ENCODE measurements around the gene SERINC5.
"Not testable (repeated sequence)": the region's sequence is repeated elsewhere in the genome, so short reads cannot be mapped to it uniquely, and the experiment has no call there.

SERINC5 gene

GRCh38 chr5:80141147-80141671 lies 114.6 kb downstream of the SERINC5 start:
- Histone ChIP-seq H3K9ac (no peak overlapping the region), H3K36me3 (ENCODE audit: insufficient read depth) (no peaks in the 10 kb centered on the region), H3K4me1 (ENCODE audit: low read depth, poor library complexity, severe bottlenecking) (no peaks in the 10 kb centered on the region), H3K79me2 (ENCODE audit: insufficient read depth, low read depth) (no peaks in the 10 kb centered on the region), H3K4me3 (IDR thresholded peaks at IDR 0.05; ENCODE audit: insufficient read depth, low read depth, low read length) (no peak overlapping the region), H3K27me3 (ENCODE audit: insufficient read depth, low read depth) (no peaks in the 10 kb centered on the region), H3K4me2 (no peak overlapping the region), H2AFZ (ENCODE audit: low read depth) (no peak overlapping the region), H4K20me1 (ENCODE audit: insufficient read depth) (no peaks in the 10 kb centered on the region), H3K27ac (no peak overlapping the region)
- no peak for TF ChIP-seq CTCF (conservative IDR thresholded peaks at IDR 0.05; ENCODE audit: low read depth, low read length)

GRCh38 chr5:80140496-80140895 lies 115.4 kb downstream of the SERINC5 start:
- Histone ChIP-seq H2AFZ (ENCODE audit: low read depth) (no peak overlapping the region), H3K4me1 (ENCODE audit: low read depth, poor library complexity, severe bottlenecking) (no peaks in the 10 kb centered on the region), H4K20me1 (ENCODE audit: insufficient read depth) (no peaks in the 10 kb centered on the region), H3K79me2 (ENCODE audit: insufficient read depth, low read depth) (no peaks in the 10 kb centered on the region), H3K4me2 (no peak overlapping the region), H3K36me3 (ENCODE audit: insufficient read depth) (no peaks in the 10 kb centered on the region), H3K9ac (no peak overlapping the region), H3K4me3 (IDR thresholded peaks at IDR 0.05; ENCODE audit: insufficient read depth, low read depth, low read length) (no peak overlapping the region), H3K27me3 (ENCODE audit: insufficient read depth, low read depth) (no peaks in the 10 kb centered on the region), H3K27ac (no peak overlapping the region)
- TF ChIP-seq CTCF (conservative IDR thresholded peaks at IDR 0.05; ENCODE audit: low read depth, low read length) = no peak

- no peaks in the 10 kb centered on the region for H3K4me1 ChIP-seq (ENCODE audit: low read depth, poor library complexity, severe bottlenecking)
- no peak overlapping the region for H3K27ac ChIP-seq
- no peaks in the 10 kb centered on the region for H3K36me3 ChIP-seq (ENCODE audit: insufficient read depth)
- H3K4me2 ChIP-seq = no peak overlapping the region
- H3K4me3 ChIP-seq (IDR thresholded peaks at IDR 0.05; ENCODE audit: insufficient read depth, low read depth, low read length) = no peak overlapping the region
- no peaks in the 10 kb centered on the region for H4K20me1 ChIP-seq (ENCODE audit: insufficient read depth)
- no peak overlapping the region for H3K9ac ChIP-seq
- no peaks in the 10 kb centered on the region for H3K27me3 ChIP-seq (ENCODE audit: insufficient read depth, low read depth)
- TF ChIP-seq CTCF (conservative IDR thresholded peaks at IDR 0.05; ENCODE audit: low read depth, low read length) = no peak
- H2AFZ ChIP-seq (ENCODE audit: low read depth) = no peak overlapping the region
- no peaks in the 10 kb centered on the region for H3K79me2 ChIP-seq (ENCODE audit: insufficient read depth, low read depth)
Observed at GRCh38 chr5:80139466-80139972, 116.3 kb downstream of the SERINC5 start.

- Histone ChIP-seq H3K27ac (no peak overlapping the region), H3K4me1 (ENCODE audit: low read depth, poor library complexity, severe bottlenecking) (no peaks in the 10 kb centered on the region)
- no peak for TF ChIP-seq CTCF (conservative IDR thresholded peaks at IDR 0.05; ENCODE audit: low read depth, low read length)
Observed at GRCh38 chr5:80138486-80138885, 117.4 kb downstream of the SERINC5 start.

GRCh38 chr5:80136798-80137197 lies 119.0 kb downstream of the SERINC5 start:
- H2AFZ ChIP-seq (ENCODE audit: low read depth); H3K36me3 ChIP-seq (ENCODE audit: insufficient read depth); H3K4me3 ChIP-seq (IDR thresholded peaks at IDR 0.05; ENCODE audit: insufficient read depth, low read depth, low read length); H3K79me2 ChIP-seq (ENCODE audit: insufficient read depth, low read depth); H4K20me1 ChIP-seq (ENCODE audit: insufficient read depth); H3K27me3 ChIP-seq (ENCODE audit: insufficient read depth, low read depth); H3K4me2 ChIP-seq; H3K4me1 ChIP-seq (ENCODE audit: low read depth, poor library complexity, severe bottlenecking); H3K27ac ChIP-seq; H3K9ac ChIP-seq: not testable (repeated sequence)

More at GRCh38 chr5:80138486-80138885, 117.4 kb downstream of the SERINC5 start:
- Histone ChIP-seq H3K9ac (no peak overlapping the region), H3K4me2 (no peak overlapping the region), H3K36me3 (ENCODE audit: insufficient read depth) (no peaks in the 10 kb centered on the region), H2AFZ (ENCODE audit: low read depth) (no peak overlapping the region), H3K79me2 (ENCODE audit: insufficient read depth, low read depth) (no peaks in the 10 kb centered on the region), H3K27me3 (ENCODE audit: insufficient read depth, low read depth) (no peaks in the 10 kb centered on the region), H3K4me3 (IDR thresholded peaks at IDR 0.05; ENCODE audit: insufficient read depth, low read depth, low read length) (no peak overlapping the region), H4K20me1 (ENCODE audit: insufficient read depth) (no peaks in the 10 kb centered on the region)

All from KMS-11 (cell line).